GM18868 (cell line): ENCODE measurements around the gene RNASEH2A.
"Not testable (repeated sequence)": the region's sequence is repeated elsewhere in the genome, so short reads cannot be mapped to it uniquely, and the experiment has no call there.

Experiments used
- ATAC-seq: cut with Tn5 transposase; IDR thresholded peaks from one replicate; pipeline ENCODE4 v1.9.1; 2021; ENCODE audit warnings: mild to moderate bottlenecking, moderate library complexity; ENCODE audit not compliant: unreplicated experiment

RNASEH2A gene

DNA sequence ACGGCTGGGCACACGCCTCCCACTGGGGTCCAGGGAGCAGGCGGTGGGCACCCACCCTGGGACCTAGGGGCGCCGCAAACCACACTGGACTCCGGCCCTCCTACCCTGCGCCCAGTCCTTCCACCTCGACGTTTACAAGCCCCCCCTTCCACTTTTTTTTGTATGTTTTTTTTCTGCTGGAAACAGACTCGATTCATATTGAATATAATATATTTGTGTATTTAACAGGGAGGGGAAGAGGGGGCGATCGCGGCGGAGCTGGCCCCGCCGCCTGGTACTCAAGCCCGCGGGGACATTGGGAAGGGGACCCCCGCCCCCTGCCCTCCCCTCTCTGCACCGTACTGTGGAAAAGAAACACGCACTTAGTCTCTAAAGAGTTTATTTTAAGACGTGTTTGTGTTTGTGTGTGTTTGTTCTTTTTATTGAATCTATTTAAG is 13.5 kb upstream of the RNASEH2A start:
- ATAC-seq: no peak

DNA sequence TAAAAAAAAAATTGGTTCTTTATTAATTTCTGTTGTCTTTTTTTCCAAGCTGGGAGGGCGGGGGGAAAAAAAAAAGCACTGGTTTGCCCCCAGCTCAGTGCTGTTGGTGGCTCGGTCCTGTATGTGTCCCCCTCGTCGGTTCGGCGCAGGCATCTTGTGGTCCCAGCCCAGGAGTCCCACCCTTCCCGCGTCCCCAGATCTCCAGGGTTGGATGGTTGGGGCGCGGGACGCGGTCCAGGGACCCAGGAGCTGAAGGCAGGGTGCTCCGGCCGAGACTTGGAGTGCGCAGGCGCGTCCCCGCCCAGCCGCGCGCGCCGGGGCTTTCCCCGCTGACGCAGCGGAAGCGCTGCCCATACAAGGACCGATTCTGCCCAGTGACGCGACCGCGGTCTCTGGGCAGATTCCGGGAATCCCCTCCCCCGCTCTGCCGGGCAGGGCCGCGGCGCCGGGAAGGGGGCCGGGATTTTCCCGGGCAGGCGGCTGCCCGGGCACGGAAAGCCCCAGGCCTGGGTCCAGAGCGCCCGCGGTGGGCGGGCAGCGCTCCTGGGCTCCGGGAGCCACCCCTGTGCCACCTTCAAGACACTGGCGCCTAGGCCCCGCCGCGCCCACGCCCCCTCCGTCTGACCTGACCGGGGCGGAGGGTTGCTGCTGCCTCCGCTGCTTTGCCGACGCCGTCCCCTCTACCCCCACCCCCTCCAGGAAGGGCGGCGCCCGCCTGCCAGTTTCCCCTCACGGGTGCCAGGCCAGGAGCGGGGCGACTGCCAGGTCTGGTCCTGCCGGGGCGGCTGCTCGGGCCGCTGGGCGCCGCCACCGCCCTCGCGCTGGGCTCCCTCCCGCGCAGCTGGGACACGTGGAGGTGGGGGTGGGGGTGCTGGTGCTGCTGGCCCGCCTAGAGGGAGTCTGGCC is 12.8 kb upstream of the RNASEH2A start:
- peak; percentile 24 for ATAC-seq

- no peak for ATAC-seq
These were observed 12.0 kb upstream of the RNASEH2A start for GRCh38 chr19:12794196-12794941.

- no peak for ATAC-seq
These were observed 11.4 kb upstream of the RNASEH2A start for GRCh38 chr19:12794971-12795381.

DNA sequence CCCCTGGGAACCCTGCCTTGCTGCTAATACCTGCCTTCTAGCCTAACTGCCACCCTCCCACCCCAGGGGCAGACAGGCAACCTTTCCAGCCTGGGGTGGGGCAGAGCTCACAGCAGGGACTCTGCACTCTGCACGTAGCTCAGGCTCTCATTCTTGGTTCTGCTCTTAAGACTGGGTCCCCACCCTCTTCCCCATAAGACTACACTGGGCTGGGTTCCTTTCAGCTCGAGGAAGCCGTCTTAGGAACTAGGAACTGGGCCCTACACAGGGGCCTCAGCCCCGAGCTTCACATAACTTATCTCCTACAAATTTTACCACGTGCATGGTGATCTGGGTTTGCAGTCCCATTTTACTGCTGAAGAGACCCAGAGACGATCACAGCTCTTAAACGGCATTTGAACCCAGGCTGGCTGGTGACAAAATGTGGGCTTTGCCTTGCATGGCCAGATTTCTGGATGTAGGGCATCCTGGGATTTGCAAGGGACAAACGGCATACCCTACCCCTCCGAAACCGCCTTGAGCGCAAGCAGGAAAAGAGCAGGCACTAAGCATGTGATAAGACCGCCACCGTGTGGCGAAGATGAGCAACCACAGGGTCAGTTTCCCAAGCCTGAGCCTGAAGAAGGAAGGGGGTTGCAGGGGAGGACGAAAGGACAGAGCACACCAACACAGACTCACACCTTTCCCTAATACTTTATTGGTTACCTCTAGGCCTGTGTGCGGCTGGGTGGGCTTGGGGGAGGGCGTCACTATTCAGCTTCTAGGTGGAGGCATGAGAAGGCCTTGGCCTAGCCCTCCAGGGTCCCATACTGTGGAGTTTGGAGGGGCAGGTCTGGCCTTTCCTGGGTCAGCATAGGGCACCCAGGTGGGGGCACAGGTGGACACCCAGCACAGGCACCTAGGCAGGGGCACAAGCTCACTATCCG is 10.0 kb upstream of the RNASEH2A start:
- no peak for ATAC-seq

DNA sequence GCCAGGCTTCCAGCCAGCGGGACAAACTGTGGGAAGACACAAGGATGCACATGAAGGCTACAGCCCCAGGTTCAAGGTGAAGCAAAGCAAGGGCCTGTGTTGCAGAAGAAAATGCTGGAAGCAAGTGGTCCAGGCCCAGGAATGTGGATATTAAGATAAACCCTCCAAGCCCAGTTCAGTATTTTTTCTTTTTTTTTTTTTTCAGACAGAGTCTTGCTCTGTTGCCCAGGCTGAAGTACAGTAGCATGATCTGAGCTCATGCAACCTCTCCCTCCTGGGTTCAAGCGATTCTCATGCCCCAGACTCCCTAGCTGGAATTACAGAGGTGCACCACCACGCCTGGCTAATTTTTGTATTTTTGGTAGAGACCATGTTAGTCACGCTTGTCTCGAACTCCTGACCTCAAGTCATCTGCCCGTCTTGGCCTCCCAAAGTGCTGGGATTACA is 9.2 kb upstream of the RNASEH2A start:
- no peak for ATAC-seq

DNA sequence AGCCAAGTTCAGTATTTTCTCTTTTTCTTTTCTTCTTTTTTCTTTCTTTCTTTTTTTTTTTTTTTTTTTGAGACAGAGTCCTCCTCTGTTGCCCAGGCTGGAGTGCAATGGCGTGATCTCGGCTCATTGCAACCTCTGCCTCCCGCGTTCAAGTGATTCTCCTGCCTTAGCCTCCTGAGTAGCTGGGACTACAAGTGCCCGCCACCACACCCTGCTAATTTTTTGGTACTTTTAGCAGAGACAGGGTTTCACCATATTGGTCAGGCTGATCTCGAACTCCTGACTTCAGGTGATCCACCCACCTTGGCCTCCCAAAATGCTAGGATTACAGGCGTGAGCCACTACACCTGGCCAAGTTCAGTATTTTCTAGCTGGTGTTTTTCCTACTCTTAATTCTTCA is 8.8 kb upstream of the RNASEH2A start:
- not testable (repeated sequence) for ATAC-seq

GRCh38 chr19:12799742-12800465 is 6.5 kb upstream of the RNASEH2A start:
- no peak for ATAC-seq

DNA sequence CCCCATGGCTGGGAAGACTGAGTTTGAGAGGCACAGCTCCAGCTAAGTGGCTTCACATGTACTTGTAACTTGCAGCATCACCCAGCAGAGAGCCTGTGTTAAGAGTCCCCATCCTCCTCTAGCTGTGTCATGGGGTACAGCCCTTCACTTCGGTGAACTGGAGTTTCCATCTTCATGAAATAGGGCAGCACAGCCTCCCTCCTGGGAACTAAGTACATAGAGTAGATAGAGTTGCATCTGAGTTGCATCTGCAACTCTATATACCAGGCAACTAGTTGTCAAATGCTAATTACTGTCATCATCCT is 6.0 kb upstream of the RNASEH2A start:
- no peak for ATAC-seq

DNA sequence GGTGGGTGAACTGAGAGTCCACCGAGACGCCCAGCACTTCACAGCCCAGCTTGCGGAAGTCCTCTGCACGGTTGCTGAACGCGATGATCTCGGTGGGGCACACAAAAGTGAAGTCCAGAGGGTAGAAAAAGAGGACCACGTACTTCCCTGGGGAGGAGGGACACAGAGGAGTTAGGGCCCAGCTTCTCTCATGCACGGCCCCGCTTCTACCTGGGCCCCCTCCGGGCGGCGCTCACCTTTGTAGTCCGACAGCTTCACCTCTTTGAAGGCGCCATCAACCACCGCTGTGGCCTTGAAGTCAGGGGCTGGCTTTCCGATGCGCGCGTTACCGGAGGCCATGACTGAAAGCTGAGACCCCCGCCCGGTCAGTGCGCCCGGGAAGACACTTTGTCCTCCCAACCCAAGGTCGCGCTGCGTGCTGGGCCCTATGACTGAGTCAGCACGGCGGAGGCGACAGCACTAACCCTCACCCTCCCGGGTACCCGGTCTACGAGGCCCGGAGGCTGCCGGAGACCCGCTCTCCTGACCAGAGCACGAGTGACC is 5.4 kb upstream of the RNASEH2A start:
- no peak for ATAC-seq

- no peak for ATAC-seq
These were observed 4.7 kb upstream of the RNASEH2A start, which contains the start of the genes PRDX2 and THSD8 for GRCh38 chr19:12801466-12802266. Gene PRDX2, minus strand, starts transcription at chr19:12801800. Its CDS starts 539 bp downstream, at chr19:12801261. Gene THSD8, plus strand, starts transcription at chr19:12802069. Its CDS starts 3 bp downstream, at chr19:12802072.

GRCh38 chr19:12802267-12803106 is 3.9 kb upstream of the RNASEH2A start:
- no peak for ATAC-seq

GRCh38 chr19:12804051-12804450 is 2.3 kb upstream of the RNASEH2A start:
- ATAC-seq: no peak

- no peak for ATAC-seq
These were observed 8.7 kb downstream of the RNASEH2A start for GRCh38 chr19:12815088-12815487.

DNA sequence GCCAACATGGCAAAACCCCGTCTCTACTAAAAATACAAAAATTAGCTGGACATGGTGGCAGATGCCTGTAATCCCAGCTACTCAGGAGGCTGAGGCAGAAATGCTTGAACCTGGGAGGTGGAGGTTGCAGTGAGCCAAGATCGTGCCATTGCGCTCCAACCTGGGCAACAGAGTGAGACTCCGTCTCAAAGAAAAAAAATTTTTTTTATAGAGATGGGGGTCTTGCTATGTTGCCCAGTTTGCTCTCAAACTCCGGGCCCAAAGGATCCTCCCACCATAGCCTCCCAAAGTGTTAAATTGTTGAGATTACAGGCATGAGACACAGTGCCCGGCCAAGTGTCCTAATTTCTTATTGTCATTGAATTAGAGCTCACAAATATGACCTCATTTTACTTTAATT is 10.8 kb downstream of the RNASEH2A start:
- ATAC-seq: not testable (repeated sequence)

GRCh38 chr19:12817810-12818209 is 11.4 kb downstream of the RNASEH2A start:
- ATAC-seq: not testable (repeated sequence)

- no peak for ATAC-seq
These were observed 15.4 kb downstream of the RNASEH2A start for GRCh38 chr19:12821761-12822160.
